Heart right ventricle (tissue), 16 donors: ENCODE results near the gene DHH. TPM values are rescaled to one million over a fixed set of nuclear protein-coding genes. Genes with fewer than 3 reads are reported as not detected.
A peak's percentile ranks its signal among the peaks of the same experiment; 100 is the strongest.

Experiments used
- ATAC-seq, 8 donors: fragments of 200-7000 bp; cut with Tn5 transposase; one replicate each; pipeline ENCODE4 v1.9.1; 2020; ENCODE audit warnings: mild to moderate bottlenecking in 8 of 8, moderate library complexity in 8 of 8, moderate number of reproducible peaks in 1 of 8
- DNase-seq, 2 donors: peaks; one replicate each; pipeline ENCODE4 v3.0.0-alpha.2; 2020
- H3K27ac ChIP-seq, 10 donors: fragments of 200-600 bp; sonication (generic) in 2 of 10; one replicate each; pipeline versions ENCODE4 v1.5.0 to v1.8.0; 2020 to 2022; ENCODE audit warnings: mild to moderate bottlenecking in 3 of 10
- H3K27me3 ChIP-seq, 7 donors: fragments of 200-600 bp; one replicate each; pipeline ENCODE4 v1.8.0; 2021 to 2022; ENCODE audit warnings: mild to moderate bottlenecking in 2 of 7
- H3K36me3 ChIP-seq, 9 donors: fragments of 200-600 bp; sonication (generic) in 1 of 9; one replicate each; pipeline versions ENCODE4 v1.5.0 to v1.8.0; 2020 to 2022; ENCODE audit warnings: mild to moderate bottlenecking in 2 of 9
- H3K4me1 ChIP-seq, 9 donors: fragments of 200-600 bp; sonication (generic) in 1 of 9; one replicate each; pipeline versions ENCODE4 v1.5.0 to v1.8.0; 2020 to 2022; ENCODE audit warnings: mild to moderate bottlenecking in 4 of 9
- H3K4me3 ChIP-seq, 10 donors: fragments of 200-600 bp; sonication (generic) in 2 of 10; one replicate each; pipeline versions ENCODE4 v1.5.0 to v1.8.0; 2020 to 2022; ENCODE audit warnings: mild to moderate bottlenecking in 7 of 10, moderate library complexity in 2 of 10
- H3K9me3 ChIP-seq, 11 donors: fragments of 200-600 bp in 10 of 11; sonication (generic) in 2 of 11; one replicate each; pipeline versions ENCODE4 v1.5.0 to v1.8.0; 2013 to 2022; ENCODE audit warnings: mild to moderate bottlenecking in 2 of 11, control low read depth in 1 of 11, moderate library complexity in 1 of 11
- CTCF ChIP-seq, 9 donors: fragments of 200-600 bp; sonication (generic) in 2 of 9; IDR thresholded peaks; one replicate each; pipeline versions ENCODE4 v1.5.0 to v1.8.0; 2021 to 2022; ENCODE audit warnings: antibody characterized with exemption in 9 of 9, mild to moderate bottlenecking in 5 of 9, moderate library complexity in 1 of 9
- WGBS, 2 donors: extraction: QIAGEN DNeasy Blood & Tissue Kit; methylation state at CpG; one replicate each; pipeline ENCODE4 v1.1.7; 2013; ENCODE audit warnings: inconsistent platforms in 1 of 2; 5-methylcytosine and 5-hydroxymethylcytosine counted together
- intact Hi-C, 10 donors: fragments of 100-400 bp; cut with DNase I; formaldehyde crosslinking; loops; one replicate each; pipeline versions ENCODE4 v1.11.1 to v1.14.2; 2022
- polyA plus RNA-seq, 2 donors: library from polyadenylated mRNA; stranded (reverse); fragments of 200-250 nt; gene quantifications; one replicate each; pipeline ENCODE4 v1.2.3, GENCODE V29; 2013
- total RNA-seq, 10 donors: library from RNA; stranded (reverse); fragmentation: NEBNext Ultra II Directional in 3 of 10; extraction: Animal tissue kit (Norgen Biotek cat#: 25700) in 3 of 10; gene quantifications; one replicate each; pipeline versions ENCODE4 v1.2.1 to v1.2.4, GENCODE V29; 2021 to 2023
- donor health status: Arrhythmogenic right ventricular cardiomyopathy.
- donor health status: ischemic (EF 13 %, LVEDD 7.1; RV severe dilation, severe dysfunction).
- donor health status: healthy with polysubstance abuse.
- donor health status: DM: no; HTN: yes; CAD: no.
- donor health status: DM: no; HTN: no; CAD: no.
- donor health status: ischemic (EF 25% LVEDD 6.9; RV normal size, moderate dysfunction).
- donor health status: ischemic (EF 25% LVEDD 5.7; RV mildly dilated, moderate dysfunction).
- donor health status: healthy.
- donor health status: DM: yes; HTN: yes; CAD: no.
- donor health status: Ischemic cardiomyopathy.
- donor health status: ischemic (EF 35%, LVEDD 5.7; RV mildly dilated, moderate dysfunction).
- donor health status: nonischemic (EF 11% LVEDD 7.7; RV severe dilation, severe dysfunction).
- donor health status: DM: yes; HTN: yes; CAD: no.
- donor health status: PGD.
- donor health status: ischemic (EF 29% LVEDD 5.4; RV normal size, mild dysfunction).
- donor health status: nonischemic (EF 23%, LVEDD 6.1; RV moderate dilation, normal function).

Gene DHH
- total and polyA plus RNA-seq, 12 donors, result 0.32 to 1.6 (median 0.74) TPM

- peaks cover 12 to 20% (median 14%) of the 10 kb centered on the region in 9 donors for H3K4me1 ChIP-seq
- no peak for TF ChIP-seq CTCF (IDR thresholded peaks at IDR 0.05)
- peaks cover 4 to 83% (median 61%) of the 10 kb centered on the region in 9 donors for H3K36me3 ChIP-seq
- peaks cover 3 to 21% (median 7%) of the 10 kb centered on the region in 7 donors for H3K27me3 ChIP-seq
- H3K27ac ChIP-seq, result no peak overlapping the region
- intact Hi-C loops, result loop anchor here in 1 of 10 donors (2.0 kb wide), 1 partner anchor 34 kb away; no protein-coding TSS in a partner anchor
- ATAC-seq (no peak), DNase-seq (no peak)
- H3K4me3 ChIP-seq, result no peak overlapping the region
- H3K9me3 ChIP-seq, result no peaks in the 10 kb centered on the region
- 95% methylated on average over 2 of the region's 2 CpGs for WGBS, 2 donors
Observed at GRCh38 chr12:49098703-49099102, 4.1 kb upstream of the DHH start.

GRCh38 chr12:49098035-49098451 is 3.4 kb upstream of the DHH start:
- peak in 3 of 8 donors; percentile 26 to 46 (median 29) for ATAC-seq
- no peaks in the 10 kb centered on the region for H3K9me3 ChIP-seq
- WGBS, 2 donors, result 63 to 74% methylated on average over 4 of the region's 4 CpGs
- no peak overlapping the region for H3K4me3 ChIP-seq
- peaks cover 3 to 27% (median 13%) of the 10 kb centered on the region in 7 donors for H3K27me3 ChIP-seq
- no peak for DNase-seq
- intact Hi-C loops, result loop anchor here in 1 of 10 donors (2.0 kb wide), 1 partner anchor 33 kb away; no protein-coding TSS in a partner anchor
- H3K27ac ChIP-seq, result no peak overlapping the region
- TF ChIP-seq CTCF (IDR thresholded peaks at IDR 0.05), result peak; percentile 66 to 88 (median 77)
- H3K4me1 ChIP-seq, result peaks cover 13 to 24% (median 21%) of the 10 kb centered on the region in 9 donors
- peaks cover 4 to 76% (median 54%) of the 10 kb centered on the region in 9 donors for H3K36me3 ChIP-seq

- TF ChIP-seq CTCF (IDR thresholded peaks at IDR 0.05), result no peak
- no peak overlapping the region for H3K27ac ChIP-seq
- no peak overlapping the region for H3K4me3 ChIP-seq
- WGBS, 2 donors, result 77 to 89% methylated on average over 3 of the region's 3 CpGs
- DNase-seq (no peak), ATAC-seq (peak in 1 of 8 donors; percentile 6)
- intact Hi-C loops, result no loop called here
- H3K36me3 ChIP-seq, result peaks cover 4 to 69% (median 48%) of the 10 kb centered on the region in 9 donors
- no peaks in the 10 kb centered on the region for H3K9me3 ChIP-seq
- peaks cover 13 to 30% (median 26%) of the 10 kb centered on the region in 9 donors for H3K4me1 ChIP-seq
- H3K27me3 ChIP-seq, result peaks cover 3 to 34% (median 20%) of the 10 kb centered on the region in 7 donors
Observed at GRCh38 chr12:49097381-49097780, 2.8 kb upstream of the DHH start.

- no peak overlapping the region for H3K27ac ChIP-seq
- ATAC-seq (no peak), DNase-seq (no peak)
- 74 to 87% methylated on average over 2 of the region's 2 CpGs for WGBS, 2 donors
- peaks cover 6 to 58% (median 39%) of the 10 kb centered on the region in 7 donors for H3K27me3 ChIP-seq
- H3K36me3 ChIP-seq, result peaks cover 0 to 45% (median 24%) of the 10 kb centered on the region in 9 donors
- intact Hi-C loops, result no loop called here
- H3K4me1 ChIP-seq, result peaks cover 25 to 55% (median 50%) of the 10 kb centered on the region in 9 donors
- H3K9me3 ChIP-seq, result no peaks in the 10 kb centered on the region
- no peak for TF ChIP-seq CTCF (IDR thresholded peaks at IDR 0.05)
- peak overlapping the region in 7 of 10 donors; percentile 24 to 52 (median 32) for H3K4me3 ChIP-seq
Observed at GRCh38 chr12:49094975-49095365, 369 bp upstream of the DHH start.
